Stimulated activated CD8-positive, alpha-beta memory T cell treated with anti-CD3 and anti-CD28 coated beads, Interleukin-15, amount 100 ng/mL, for 4 hours (primary cell): Measurements from ENCODE around the gene MYO3B.
A peak's percentile ranks its signal among the peaks of the same experiment; 100 is the strongest.
"Not testable (repeated sequence)": the region's sequence is repeated elsewhere in the genome, so short reads cannot be mapped to it uniquely, and the experiment has no call there.

Experiments used
- DNase-seq, 2 donors: peaks; one replicate each; pipeline ENCODE4 v3.0.0-alpha.2; 2020; ENCODE audit warnings: low read depth in 2 of 2

Gene MYO3B

DNA sequence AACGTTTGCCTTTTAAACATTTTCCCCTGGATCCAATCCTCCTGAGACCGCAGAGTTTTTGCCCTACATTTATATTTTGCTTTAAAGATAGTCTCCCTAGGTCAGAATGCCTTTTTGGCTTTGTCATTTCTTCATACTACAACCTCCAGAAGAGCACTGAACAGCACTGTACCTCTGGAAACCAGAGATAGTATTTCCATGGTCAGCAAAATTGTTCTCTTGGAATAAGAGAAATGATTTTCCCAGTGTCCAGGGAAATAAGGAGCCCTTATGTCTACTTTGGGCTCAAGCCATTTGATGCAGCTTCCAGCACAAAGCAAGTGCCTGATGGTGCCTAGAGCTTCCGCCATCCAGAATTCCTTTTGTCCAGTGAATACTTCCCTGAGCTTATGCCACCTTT is 461.7 kb downstream of the MYO3B start:
- no peak for DNase-seq

DNA sequence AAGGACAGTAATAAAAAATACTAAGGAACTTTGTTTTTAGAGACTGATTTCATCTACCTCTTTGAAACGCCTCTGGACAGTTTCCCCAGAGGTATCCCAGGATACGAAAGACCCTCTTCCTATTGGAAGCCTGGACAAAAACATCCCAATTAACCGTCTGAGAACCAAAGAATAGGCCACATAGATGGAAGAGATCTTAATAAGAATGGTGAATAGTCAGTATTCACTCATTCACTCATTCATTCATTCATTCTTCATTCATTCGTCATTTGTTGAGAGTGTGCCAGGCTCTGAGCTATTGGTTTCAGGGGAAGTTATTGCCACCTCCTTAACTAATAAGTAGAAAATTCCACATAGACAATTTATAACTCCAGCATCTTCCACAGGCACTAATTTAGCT is 464.0 kb downstream of the MYO3B start:
- DNase-seq = no peak

DNA sequence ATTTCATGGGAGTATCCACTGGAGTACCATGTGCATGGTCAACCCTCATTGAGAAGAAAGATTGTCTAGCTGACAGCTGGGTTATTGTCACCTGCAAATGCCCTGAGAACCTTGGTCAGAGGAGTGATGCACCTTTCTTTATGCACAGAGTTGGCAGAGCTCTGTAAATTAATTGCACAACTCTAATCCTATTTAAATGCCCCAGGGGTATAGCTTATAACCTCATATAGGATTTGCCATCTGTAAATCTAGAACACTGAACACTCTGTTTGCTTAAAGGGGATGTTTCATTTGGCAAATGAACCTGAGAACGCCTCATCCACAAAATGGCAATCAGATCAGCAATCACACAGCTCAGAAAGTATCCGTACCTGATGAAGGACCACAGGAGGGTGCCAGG is 465.4 kb downstream of the MYO3B start:
- DNase-seq = no peak

DNA sequence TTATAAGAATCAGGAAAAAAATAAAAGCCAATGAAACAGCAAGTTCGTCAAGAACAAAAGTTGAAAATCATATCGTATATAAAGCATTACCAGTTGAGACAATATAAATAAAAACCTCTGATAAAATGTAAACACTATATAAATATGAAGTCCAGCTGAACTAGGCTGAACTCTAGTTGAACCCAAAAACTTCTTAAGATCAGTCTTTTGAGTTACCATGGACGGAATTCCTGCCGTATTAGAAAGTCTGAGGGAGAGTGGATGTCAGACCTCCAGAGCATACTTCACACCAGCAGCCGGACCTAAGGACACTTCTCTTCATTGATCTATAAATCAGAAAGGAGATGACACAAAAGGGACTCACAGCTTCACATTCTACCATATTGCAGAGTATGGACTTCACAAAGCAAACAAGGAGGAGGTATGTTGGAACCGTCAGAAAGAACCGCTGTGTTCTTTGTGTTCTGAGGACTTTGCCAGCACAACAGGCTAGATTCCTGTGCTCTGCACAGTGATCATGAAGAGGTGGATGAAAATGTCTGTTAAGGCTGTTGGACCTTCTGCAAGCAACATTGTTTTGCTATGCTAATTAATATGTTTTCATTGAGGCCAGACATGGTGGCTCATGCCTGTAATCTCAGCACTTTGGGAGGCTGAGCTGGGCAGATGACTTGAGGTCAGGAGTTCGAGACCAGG is 469.9 kb downstream of the MYO3B start:
- no peak for DNase-seq

DNA sequence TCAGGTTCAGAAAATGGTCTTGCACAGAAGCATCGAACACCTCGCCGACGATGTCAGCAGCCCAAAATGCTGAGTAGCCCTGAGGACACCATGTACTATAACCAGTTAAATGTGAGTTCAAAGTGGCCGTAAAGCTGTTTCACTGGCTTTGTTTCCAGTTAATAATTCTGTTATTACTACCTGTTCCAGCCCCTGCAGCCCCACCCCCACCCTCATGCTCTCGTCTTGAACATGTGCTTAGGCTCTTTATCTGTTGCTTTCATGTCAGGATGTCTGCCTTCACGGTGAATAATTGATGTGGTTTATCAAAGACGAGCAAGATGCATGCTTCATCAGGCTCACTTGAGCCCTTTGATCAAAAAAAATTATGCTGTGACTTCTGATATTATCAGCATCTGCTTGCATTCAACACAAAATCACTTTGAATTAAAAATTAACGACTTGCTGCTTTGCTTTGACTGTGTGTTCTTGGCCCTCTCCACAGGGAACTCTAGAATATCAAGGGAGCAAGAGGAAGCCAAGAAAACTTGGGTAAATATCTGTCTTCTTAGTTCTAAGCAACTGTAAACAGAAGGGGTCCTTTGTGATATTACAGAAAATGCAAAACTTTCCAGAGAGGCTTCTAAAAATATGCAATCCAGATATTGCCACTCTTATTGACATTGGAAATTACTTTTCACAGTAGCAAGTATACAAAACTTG is 473.8 kb downstream of the MYO3B start:
- DNase-seq = peak in 1 of 2 donors; percentile 2

DNA sequence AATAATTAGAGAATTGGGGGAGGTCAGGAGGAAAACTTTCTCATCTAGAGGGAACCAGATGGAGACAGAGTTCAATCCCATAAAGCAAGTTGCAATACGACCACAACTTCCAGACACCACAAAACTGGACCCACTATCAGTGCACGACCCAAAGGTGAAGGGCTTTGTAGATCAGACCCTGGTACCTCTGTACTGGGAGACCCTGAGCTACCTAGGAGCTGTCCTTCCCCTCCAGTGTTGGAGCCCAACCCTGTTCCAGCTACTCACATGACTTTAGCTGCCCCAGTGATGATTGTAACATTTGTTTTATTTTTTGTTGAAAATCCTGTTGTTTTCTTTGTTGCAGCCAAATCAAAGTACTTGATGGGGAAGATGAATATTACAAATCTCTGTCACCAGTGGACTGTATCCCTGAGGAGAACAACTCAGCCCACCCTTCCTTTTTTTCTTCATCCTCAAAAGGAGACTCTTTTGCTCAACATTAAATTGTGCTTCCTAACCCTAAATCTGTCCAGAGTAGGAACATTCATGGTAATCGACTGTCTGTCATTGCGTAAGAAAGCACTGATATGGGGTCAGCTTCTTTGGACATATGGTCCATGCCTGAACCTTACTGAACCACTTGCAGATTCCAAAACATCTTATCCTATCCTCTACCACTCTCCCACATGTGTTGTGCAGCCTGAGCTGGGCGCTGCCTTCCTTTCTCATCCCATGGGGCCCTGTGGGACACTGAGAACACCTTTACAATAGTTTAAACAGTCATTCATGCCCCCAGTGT is 474.9 kb downstream of the MYO3B start:
- no peak for DNase-seq

DNA sequence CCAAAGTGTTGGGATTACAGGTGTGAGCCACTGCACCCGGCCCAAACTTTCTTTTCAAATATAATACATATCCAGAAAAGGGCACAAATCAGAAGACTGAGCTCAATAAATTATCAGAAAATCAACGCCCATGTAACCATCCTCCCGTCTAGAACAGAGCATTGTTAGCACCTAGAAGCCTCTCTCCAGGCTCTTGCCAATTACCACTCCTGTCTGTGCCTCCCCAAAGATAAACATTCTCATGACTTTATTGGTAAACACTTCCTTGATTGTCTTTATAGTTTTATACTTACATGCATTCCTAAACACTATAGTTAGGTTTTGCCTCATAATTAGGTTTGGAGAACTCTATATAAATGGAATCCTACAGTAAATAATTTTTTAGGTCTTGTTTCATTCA is 478.7 kb downstream of the MYO3B start:
- no peak for DNase-seq

DNA sequence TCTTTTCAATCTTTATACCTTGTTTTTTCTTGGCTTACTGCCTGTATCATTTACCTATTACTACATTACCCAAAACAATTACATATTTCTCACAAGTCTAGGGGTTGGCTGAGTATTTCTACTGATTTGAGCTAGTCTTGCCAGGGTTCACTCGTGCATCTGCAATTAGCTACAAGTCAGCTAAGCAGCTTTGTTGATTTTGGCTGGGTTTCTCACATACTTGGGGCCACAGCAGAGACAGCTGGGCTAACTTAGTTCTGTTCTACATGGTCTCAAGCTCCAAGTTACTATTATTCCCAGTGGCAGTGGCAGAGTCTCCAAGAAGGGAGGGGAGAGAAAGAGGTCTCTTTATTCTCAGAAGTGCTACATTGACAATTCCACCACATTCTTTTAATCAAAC is 482.5 kb downstream of the MYO3B start:
- DNase-seq = no peak

DNA sequence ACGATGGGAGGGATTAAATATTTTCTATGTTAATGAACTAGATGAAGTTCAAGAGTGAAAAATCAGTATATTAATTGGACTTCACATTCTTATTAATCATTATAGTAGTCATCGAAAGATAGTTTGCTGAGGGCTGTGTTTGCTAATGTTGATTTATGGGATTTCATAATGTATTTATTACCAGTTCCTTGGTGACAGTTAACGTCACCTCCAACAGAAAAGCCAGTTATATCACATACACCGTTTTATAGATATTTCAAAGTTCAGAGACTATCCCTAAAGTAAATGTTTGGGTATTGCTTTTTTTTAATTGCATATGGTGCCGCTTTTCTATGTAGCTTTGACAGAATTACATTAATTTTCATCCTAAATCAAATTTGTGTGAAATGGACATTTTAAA is 487.8 kb downstream of the MYO3B start:
- DNase-seq = no peak

DNA sequence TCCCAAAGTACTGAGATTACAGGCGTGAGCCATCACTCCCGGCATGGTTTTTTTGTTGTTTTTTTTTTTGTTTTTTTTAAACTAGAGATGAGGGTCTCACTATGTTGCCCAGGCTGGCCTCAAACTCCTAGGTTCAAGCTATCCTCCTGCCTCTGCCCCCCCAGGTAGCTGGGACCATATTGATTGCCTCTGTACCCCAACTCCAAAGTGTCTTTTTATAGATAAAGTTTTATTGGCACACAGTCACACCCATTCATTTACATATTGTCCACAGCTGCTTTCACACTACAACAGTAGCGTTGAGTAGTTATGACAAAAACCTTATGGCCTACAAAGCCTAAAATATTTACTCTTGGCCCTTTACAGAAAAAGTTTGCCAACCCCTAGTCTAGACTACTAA is 492.0 kb downstream of the MYO3B start:
- no peak for DNase-seq

DNA sequence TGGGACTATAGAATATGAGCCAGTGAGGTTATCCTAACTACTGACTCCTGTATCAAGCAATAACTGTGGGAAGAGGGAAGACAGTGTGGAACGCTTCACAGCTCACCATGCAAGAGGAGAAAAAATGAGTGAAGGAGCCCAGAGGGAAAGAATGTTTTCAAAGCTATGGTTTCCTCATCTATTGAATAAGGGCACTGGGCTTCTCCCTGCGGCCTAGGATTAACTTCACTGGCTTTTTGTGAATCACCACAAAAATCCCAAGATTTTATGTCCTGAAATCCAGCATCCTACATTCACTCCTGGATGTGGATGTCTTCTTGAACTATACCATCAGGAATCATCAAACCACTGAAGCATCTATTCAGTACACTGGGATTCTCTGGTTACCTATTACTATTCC is 492.7 kb downstream of the MYO3B start:
- no peak for DNase-seq

DNA sequence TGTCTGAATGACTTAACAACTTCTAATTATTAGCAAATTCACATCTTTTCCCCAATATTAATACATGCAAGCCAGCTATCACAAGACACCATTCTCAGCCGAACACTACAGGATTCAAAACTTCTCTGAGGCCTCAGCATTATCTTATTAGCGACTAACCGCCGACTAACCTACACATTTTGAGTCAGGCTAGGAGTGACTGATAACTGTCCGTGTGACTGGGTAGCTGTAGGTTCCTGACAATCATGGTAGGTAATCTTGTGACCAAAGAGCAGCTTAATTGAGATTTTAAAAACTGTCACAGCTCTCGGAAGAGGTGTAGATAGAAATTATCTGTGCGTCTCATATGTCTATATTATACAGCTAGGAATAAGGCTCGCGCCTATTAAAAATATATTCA is 493.1 kb downstream of the MYO3B start:
- DNase-seq = no peak

DNA sequence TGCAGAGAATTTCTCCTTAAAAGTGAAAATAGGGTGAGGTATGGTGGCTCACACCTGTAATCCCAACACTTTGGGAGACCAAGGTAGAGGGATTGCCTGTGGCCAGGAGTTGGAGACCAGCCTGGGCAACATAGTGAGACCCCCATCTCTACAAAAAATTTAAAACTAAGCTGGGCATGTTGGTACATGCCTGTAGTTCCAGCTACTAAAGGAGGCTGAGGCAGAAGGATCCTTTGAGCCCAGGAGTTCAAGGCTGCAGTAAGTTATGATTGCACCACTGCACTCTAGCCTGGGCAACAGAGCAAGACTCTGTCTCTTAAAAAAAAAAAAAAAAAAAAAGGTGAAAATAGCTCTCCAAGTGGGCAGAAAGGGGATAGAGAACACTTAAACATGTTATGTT is 496.3 kb downstream of the MYO3B start:
- DNase-seq = not testable (repeated sequence)

DNA sequence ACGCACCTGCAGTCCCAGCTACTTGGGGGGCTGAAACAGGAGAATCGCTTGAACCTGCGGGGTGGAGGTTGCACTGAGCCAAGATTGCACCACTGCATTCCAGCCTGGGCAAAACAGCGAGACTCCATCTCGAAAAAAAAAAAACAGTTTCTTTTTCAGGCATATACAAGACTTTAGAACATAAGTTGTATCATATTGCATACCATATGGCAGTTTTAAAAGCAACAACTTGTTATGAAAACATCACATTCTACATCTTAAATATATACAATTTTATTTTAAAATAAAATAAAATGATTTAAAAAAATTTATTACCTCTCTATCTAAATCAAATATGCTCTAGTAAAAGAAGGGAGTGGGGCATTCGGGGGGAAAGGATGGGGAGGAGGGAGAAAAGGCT is 497.8 kb downstream of the MYO3B start:
- no peak for DNase-seq

DNA sequence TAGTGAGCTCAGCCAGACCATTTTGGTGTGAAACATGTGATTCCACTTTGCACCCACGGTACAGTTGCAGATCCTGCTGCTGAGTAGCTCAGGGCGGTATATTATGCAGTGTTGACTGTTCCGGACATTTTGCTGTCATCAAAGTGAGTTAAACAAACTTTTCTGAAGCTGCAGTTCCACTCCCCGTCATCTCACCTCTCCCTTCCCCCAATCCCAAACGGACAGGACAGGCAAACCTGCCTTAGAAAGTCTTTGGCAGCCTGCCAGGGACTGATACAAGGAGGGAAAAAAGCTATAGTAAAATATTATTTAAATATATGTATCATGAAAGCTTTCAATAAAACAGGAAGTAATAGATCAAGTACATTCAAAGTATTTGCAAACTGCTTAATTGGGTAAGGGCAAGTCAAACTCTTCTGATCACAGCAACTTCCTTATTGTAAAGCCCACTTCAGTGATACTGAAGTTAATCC is 501.7 kb downstream of the MYO3B start:
- DNase-seq = no peak

DNA sequence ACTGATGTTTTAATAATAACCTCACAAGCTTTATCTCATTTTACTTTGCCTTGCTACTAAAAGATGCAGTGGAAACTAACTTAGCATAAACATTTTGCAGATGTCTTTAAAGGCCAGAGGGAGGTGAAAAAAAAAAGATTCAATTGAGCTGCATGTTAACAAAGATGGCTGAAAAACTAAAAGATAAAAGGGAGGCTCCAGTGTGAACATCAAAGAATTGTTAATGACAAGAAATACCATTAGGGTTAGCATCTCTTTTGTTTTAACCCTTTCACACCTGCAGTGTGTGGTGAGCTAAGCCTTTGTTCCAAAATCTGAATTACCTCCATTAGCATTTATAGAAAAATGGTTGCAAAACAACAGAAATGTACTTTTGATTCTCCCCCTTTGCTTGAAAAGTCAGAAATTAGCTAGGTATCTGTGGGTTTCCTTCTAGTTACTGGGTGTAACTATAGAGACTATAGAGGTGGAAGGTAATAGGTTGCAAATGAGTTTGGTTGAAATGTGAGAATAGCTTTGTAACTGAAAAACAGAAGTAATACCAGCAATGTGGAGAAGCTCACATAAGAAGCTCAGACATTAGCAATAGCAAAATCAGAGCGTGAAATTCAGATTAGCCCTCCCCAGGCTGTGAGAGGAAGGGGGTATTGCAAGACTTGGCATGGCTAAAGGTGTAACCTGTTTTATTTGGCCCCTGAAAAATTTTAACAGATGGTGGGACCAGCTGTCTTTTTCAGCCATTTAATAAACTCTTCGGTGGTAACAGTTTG is 502.4 kb downstream of the MYO3B start:
- no peak for DNase-seq

DNA sequence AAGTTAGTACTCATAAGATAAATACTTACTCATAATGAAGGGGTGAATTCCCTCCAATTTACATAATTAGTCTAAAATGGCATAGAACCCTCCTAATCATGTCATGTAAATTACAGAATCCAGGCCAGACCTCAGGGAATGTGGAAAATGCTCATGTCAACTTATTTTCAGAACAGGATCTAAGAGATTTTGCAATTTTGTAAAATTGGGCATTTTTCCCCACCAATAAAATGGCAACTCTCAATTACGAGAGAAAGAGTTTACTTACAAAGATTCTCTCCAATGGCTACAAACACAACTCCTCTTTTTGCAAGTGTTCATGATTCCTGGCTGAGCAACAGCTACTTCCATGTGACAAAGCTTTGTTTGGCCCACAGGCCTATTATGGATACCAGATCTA is 503.4 kb downstream of the MYO3B start:
- no peak for DNase-seq

DNA sequence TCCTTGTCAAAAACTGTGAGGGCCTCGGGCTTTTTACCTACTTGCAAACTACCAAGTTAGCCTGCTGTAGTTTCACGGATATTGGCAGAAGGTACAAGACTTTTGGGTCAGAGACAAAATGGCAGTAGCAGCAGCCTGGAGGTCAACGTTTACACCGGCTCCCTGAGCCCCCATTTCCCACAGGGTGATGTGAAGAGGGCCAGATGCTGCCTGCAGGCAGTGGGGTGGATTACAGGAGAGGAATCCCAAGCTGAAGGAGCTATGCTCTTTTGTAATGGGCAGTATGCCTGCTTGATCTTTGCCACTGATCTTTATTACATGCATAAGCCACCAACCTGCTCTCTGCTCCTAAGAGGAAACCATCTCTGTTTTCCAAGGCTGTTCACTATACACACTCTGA is 507.6 kb downstream of the MYO3B start:
- DNase-seq = no peak

DNA sequence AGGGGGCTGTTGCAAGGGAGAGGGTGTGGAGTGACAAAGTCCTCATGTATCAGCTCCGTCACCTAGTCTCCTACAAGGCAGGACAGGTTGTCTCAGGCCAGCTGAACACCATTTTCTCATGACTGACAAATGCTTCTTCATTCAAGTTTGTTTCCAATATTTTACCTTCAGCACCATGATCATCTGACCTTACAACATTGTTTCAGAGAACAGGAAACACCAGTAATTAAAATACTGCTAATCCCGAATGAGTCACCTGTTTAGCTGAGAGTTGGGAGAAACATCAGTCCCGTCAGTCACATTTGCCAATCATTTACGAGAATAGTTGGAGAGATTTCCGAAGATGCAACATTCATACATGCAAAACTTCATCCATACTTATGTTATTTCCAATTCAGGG is 511.5 kb downstream of the MYO3B start:
- DNase-seq = no peak

DNA sequence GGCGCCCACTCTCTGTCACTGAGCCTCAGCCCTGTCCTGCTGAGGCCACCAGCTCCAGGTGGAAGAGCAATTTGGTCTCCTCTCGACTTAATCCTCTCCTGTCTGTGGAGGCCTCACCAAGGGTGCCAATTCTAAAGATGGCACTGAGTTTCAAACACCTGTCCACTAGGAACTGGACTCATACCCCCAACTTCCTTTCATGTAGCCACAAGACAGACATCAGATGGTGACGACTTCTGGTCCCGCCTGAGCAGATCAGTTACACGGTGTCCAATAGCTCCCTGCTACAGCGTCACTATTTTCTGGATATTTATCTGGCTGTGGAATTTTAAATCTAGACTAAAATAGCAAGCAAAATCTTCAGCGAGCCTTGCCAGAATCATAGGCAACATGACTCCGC is 512.7 kb downstream of the MYO3B start:
- no peak for DNase-seq

DNA sequence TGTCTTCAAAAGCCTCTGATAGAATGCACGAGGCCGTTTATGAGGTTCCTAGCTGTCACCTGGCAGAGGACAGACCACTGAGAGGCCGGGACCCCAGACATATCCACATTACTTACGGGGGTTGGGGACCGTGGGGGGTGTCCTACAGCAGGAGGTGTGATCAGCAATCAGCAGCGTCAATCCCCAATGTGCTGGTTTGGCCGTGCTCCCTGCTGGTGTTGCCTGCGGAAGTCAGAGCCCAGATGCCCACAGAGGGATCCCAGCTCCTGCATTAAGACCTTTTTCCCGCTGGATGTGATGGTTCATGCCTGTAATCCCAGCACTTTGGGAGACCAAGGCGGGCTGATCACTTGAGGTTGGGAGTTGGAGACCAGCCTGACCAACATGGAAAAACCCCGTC is 516.4 kb downstream of the MYO3B start:
- no peak for DNase-seq
